Measurements from ENCODE around the gene DTNB.
A peak's percentile ranks its signal among the peaks of the same experiment; 100 is the strongest.

Gene DTNB

GRCh38 chr2:25335971-25336370 is 337.4 kb downstream of the DTNB start:
- DNase-seq = no peak

DNA sequence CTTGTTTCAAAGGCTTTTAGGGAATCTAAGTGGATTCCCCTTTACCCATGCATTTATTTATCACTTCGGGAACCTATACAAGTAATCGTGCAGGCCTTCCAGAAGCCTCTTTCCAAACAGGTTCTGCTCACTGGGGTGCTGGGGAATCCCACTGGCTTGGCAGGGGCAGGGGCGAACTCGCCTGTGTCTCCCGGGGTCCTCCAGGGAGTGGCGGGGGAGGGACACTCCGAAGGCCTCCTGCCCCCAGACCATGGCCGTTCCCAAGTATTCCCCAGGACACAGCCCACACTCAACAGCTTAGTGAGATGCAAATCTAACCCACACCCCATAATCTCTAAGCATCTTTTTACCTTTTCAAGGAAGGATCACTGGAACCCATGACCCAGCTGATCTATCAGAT is 338.2 kb downstream of the DTNB start:
- DNase-seq = no peak

DNA sequence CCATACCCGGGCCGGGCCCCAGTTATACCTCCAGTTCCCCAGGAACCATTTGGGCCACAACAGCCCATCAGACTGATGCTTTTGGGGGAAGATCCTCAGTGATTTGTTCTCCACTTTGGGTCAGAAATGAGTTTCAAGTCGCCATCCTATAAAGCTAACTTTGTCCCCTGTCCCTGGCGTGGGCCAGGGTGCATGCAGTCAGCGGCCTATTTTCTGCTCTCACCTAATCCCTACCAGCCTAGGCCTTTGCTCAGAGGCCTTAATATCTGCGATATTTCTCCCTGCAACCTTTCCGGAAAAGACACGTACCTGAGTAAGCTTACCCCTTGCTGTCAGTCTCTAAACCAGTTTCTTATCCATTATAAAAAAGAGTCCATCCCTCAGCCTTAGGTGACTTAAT is 338.9 kb downstream of the DTNB start:
- DNase-seq = no peak

- no peak for DNase-seq
Measured at GRCh38 chr2:25333981-25334380, 339.4 kb downstream of the DTNB start.

- DNase-seq = no peak
Measured at GRCh38 chr2:25332571-25332970, 340.8 kb downstream of the DTNB start.

DNA sequence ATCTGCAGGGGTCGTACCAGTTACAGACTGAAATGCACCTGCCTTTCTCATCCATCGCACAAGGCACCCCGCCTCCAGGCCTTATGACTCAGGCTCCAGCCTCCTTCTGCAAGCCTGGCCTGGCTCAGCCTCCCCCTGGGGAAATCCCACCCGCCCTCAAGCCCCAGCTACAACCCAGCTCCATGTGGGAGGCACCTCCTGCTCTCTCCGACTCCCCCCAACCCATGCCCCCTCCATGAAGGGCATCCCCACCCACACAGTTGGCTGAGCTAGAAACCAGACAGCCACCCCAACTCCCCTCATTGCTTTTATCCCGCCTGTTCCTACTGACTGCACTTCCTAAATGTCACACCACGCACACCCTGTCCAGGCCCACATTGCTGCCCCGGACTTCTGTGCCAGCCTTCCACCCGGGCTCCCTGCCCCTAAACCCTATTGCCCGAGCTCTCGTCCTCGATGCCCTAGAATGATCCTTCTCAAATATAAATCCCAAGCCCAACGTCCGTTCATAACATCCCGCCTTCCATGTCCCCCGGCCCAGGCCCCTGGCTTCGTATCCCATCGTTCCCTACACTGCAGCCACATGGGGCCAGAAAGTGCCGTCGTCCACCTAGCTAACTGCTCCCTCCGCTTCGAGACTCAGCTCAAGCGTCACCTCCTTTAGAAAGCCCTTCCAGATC is 341.6 kb downstream of the DTNB start:
- DNase-seq = peak; percentile 78

DNA sequence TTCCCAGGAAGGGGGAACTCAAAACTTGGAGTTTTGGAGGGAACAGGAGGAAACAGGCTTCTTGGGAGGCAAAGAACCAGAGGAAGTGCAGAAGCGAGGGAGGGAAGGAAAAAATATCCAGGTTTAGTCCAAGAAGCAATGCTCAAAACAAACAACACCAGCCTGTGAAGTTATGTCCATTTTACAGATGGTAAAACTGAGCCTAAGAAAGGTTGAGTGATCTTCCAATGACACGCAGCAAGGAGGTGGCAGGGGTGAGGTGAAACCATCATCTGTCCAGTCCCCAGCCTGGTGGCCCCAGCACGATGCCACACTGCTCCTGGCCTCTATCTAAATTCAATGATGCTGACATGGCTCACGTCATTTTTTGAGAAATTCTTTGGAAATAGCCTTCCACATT is 342.4 kb downstream of the DTNB start:
- no peak for DNase-seq

DNA sequence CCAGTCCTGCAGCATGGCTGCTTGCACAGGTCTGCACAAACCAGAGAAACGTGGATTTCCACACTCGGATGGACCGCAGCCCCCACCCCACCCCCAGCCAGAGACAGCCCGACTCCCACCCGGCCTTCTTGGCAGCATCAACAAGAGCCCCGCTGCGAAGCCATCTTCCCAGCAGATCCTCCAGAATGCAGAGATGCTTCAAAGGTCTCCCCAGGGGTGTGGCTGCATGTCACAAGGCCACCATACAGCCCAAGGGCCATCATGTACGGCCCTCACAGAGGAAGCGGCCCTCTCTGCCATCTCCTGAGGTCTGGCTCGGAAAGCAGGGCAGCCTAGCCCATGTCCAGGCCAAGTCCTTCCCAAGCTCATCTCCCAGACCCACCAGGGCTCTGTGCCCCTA is 343.1 kb downstream of the DTNB start:
- DNase-seq = no peak

DNA sequence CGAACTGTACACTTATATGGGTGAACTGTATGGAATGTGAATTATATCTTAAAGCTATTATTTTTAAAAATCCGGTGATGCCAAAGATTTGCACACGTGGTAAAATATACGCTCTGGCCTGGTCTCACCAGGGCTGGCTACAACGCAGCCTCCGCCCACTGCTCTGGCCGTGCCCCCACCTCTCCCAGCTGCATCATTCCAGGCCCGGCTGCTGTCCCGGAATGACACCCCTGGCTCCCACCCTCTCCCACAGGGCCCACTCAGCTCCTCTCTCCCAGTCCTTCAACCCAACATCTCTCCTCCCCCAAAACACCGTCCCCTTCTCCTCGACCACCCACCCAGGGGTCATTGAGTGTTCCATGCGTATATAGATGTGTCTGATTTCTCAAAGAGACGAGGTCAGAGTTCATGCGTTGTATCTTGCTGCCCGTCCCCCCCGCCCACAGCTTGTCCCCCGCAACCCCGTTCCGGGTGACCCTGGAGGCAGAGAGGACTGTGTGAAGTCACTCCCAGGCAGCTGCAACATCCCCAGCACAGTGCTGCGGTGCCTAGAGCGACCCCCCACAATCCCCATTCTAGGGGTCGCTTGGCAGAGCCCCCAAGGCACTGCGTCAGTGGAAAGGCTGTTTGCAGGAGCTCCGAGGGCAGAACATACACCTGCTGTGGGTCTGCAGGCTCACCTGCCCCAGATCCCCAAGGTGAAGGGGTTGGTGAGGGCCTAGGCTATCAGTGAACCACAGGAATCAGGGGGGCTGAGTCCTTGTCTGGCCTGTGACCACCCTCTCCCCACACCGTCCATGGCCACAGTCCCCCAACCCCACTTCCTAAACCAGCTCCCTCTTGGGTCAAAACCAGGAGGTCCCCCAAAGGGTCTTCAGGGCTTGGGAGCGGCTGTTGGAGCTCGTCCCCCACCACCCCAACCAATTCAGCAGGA is 345.0 kb downstream of the DTNB start:
- DNase-seq = no peak
